ENCODE data around the gene C3orf22. TPM values are rescaled to one million over a fixed set of nuclear protein-coding genes. Genes with fewer than 3 reads are reported as not detected.

C3orf22 gene
- total RNA-seq, 1 experiment from 2014 or later: not detected

DNA sequence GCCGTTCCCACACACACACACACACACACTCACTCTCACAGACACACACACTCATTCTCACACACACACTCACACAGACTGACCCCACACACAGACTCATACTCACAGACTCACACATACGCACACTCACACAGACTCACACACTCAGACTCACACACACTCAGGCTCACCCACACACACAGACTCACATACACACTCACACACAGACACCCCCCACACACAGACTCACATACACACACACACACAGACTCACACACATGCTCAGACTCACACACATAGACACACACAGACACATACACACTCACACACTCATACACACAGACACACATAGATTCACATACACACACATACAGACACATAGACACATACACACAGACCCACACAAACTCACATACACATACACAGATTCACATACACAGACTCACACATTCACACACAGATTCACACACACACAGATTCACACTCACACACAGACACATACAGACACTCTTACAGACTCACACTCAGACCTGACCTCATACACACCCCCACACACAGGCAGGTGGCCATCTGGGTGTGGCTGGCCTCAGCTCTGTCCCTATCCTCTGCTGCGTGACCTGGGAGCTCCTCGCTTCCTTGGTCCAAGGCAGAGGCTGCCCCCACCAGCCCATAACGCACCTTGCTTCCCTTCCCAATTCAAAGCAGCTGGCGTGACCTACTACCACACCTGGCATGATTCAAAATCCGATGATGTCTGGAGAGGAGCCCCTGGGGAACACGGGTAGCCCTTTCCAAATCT is 1.9 kb downstream of the C3orf22 start:
- DNase-seq (ENCODE audit: low read depth): no peak

DNA sequence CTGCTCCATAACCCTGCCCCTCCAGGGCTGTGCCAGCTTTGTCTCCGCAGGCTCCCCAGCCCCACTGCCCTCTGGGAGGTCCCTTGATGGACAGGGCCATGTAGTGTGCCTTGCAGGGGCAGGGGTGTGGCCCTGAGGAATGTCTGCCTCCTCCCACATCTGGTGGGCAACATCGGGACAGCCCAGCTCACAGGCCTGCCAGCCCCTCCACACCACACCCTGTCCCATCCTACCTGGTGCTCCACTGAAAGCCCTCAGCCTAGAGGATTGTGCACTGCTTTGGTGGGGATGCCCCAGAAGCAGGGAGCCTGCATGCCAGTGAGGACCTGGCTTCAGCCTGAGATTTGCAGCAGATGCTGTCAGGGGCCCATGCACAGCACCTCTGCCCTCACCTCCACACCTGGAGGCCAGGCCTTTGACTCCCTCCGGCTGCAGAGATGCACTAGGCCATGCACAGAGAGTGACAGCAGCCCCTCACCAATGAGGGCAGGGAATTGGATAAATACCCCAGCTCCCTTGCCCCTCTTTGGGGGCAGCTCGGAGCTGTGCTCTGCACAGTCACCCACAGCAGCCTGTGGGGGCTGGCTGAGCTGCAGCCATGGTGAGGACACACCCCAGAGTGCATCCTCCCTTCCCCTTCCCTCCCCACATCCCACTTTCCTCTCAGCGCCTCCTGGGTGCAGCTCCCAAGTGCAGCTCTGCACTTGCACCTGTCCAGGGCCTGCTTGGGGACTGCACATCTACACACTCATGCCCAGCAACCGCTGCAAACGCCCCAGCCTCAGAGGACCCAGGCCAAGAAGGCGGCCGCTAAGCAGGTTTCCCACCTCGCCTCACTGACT is 2.7 kb downstream of the C3orf22 start:
- DNase-seq (ENCODE audit: low read depth): no peak

- DNase-seq (ENCODE audit: low read depth): no peak
These were observed 3.9 kb downstream of the C3orf22 start for GRCh38 chr3:126554560-126555525.

DNA sequence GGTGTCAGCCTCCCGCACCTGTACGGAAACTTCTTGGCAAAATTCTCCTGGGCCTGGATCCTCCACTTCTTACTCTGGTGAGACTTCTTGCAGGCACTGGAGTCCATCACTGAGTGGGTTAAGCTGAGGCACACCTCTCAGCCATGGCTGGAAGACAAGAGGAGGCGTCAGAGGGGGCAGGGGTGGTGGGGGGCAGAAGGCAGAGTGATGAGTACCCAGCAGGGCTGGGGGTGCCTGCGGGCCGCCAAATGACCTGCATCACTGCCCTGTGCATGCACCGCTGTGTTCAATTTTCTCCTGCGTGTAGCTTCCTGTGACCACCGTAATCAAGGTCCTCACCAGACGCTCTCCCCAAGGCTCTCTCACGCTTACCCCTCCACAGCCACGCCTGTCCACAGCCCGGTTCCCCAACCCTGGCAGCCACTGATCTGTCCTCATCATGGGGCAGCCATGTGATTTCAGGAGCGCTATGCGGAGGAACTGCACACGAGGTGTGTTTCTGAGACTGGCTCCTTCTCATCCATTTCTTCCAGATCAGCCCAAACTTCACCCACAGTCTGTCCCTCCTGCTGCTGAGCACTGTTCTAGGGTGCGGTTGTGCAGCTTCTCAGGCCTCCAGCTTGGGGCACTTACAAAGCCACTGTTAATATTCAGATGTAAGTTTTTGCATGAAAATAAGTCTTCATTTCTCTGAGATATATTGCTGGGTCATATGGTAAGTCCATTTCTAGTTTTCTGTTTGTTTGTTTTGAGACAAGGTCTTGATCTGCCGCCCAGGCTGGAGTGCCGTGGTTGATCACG is 5.2 kb downstream of the C3orf22 start:
- DNase-seq (ENCODE audit: low read depth): no peak

GRCh38 chr3:126552688-126553283 is 5.9 kb downstream of the C3orf22 start:
- DNase-seq (ENCODE audit: low read depth): no peak

DNA sequence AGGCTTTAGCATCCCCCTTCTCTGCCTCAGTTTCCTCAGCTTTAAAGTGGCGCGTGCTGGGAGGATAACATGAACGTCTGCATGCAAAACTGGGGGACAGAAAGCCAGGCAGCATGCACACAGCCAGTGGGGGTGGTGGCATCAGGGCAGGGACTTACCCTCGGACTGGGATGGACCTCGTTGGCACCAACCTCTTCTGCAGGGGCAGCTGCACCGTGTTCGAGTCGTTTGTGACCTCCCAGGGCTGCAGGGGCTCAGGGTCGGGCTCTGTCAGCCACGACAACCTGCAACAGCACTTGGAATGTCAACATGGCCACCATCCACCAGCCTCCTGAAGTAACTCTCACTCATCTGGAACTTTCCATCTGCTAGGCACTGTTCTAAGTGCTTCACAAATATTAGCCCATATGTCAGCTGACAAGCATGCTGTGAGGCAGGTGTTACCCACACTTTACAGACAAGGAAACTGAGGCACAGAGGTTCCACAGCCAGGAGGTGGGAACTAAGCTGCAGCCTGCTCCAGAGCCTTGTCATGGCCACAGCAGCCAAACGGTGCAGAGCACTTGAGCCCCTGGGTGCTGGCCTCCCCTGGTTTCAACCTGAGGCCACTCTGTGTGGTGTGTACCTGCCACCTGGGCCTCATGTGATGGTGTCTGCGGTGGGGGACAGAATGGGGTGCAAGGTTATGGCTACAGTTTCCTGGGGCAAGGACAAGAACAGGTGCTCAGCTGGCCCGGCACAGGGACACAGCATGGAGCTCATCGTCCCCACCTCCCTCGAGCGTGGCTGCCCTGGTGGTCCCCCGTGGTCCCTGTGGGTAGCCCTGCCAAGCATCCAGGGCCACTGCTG is 6.7 kb downstream of the C3orf22 start:
- no peak for DNase-seq (ENCODE audit: low read depth)

DNA sequence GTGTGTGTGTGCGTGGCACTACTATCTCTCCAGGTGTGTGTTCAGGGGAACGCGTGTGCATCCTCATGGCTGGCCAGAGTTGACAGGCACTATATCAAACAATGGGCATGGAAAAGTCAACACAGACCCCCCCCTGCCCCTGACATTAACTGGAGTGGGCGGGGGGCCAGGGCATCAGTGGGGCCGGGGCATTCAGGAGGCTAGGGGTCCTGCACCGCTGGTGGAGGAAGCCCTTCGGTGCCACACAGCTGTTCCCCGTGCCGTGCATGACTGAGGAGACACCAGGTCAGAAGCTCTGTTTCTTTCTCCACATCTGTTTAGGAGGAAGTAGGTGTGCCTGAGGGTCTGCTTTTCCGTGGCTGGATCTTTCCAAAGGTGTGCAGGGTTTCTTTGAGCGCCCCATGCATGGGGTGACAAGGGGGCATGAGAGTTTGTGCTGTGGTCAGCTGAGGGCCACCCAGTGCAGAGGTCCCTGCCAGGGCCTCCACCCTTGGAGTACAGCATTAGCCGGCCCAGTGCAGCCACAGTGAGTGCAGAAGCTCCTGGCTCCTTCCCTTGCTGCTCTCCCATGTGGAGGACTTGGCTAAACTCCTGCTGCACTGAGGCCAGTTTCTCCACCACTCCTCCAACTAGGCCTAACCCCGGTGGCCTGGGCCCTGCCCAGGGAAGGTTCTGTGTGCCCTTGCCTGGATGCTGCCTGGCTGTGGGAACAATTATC is 7.5 kb downstream of the C3orf22 start:
- DNase-seq (ENCODE audit: low read depth): no peak

GRCh38 chr3:126550488-126551051 is 8.2 kb downstream of the C3orf22 start:
- no peak for DNase-seq (ENCODE audit: low read depth)

- DNase-seq (ENCODE audit: low read depth): no peak
These were observed 8.8 kb downstream of the C3orf22 start for GRCh38 chr3:126549861-126550487.

- no peak for DNase-seq (ENCODE audit: low read depth)
These were observed 9.9 kb downstream of the C3orf22 start for GRCh38 chr3:126548556-126549466.

- DNase-seq (ENCODE audit: low read depth): no peak
These were observed 11.0 kb downstream of the C3orf22 start for GRCh38 chr3:126547721-126548120.

GRCh38 chr3:126546549-126547239 is 12.0 kb downstream of the C3orf22 start:
- no peak for DNase-seq (ENCODE audit: low read depth)

DNA sequence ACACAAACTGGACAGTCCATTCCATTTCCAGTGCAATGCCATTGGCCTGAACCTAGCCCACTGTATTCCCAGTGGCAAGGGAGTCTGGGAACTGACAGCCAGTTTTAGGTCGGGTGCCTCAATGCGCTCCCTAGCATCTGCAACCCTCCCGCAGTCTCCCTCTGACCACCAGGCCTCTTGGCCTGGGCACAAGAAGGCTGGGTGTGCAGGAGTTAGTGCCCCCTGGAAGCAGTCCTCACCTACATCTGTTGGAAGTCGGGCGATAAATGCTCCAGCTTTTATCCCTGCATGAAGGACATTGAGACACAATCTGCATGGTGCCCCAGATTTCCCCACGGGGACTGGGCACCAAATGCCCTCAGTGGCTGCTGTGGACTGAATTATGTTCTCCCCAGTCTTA is 12.7 kb downstream of the C3orf22 start:
- DNase-seq (ENCODE audit: low read depth): no peak

DNA sequence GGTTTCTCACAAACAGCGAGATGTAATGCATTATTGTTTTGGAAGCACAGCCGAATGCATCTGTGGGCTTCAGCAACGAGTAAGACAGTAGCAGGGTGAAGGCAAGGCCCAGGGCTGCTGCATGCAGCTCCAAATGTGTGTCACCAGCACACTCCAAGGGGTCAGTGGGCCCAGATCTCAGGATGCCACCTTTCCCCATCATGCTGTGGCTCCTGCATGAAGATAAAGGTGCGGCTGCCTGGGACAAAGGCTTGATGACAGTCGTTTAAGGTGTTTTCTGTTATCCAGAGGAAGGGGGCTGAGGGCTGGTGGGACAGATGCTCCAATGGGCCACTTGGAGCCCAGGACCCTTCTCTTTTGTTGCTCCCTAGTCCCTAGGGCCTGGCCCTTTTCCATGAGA is 13.2 kb downstream of the C3orf22 start:
- DNase-seq (ENCODE audit: low read depth): no peak

DNA sequence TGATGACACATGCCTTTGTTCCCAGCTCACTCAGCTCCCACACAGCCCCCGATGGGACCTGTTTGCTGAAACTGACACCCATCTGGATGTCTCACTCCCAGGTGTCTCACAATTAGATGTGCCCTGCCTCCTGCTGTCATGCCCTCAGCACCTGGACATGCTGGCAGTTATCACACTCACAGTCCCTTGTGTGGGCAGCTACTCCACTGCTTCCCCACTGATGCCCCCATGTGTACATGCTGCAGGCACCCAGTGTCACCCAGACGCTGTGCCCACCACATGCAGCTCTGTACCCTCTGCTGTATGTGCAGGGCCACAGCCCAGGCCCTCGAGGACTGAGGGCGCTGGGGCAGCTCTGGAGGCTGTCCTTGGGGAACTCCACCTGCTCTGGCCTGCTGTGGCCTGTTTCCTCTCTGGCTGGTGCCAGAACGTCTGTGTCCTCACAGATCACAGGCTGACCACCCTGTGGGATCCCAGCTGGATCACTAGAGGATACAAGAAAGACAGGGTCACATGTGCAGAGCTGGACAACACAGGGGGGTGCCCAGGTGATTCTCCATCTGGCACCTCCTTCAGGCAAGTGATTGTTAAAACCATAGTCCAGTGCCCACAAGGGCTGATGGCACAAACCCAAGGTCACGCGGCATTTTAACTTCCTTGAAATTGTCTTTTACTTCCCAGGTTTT is 14.0 kb downstream of the C3orf22 start:
- DNase-seq (ENCODE audit: low read depth): no peak
